GM12872 (cell line): ENCODE measurements around the gene MYH14.

Experiments used
- CTCF ChIP-seq: IDR thresholded peaks from 3 replicates; pipeline ENCODE4 v1.5.1; 2011; ENCODE audit warnings: low read depth, mild to moderate bottlenecking, low read length, moderate library complexity; ENCODE audit not compliant: insufficient read depth

MYH14 gene

DNA sequence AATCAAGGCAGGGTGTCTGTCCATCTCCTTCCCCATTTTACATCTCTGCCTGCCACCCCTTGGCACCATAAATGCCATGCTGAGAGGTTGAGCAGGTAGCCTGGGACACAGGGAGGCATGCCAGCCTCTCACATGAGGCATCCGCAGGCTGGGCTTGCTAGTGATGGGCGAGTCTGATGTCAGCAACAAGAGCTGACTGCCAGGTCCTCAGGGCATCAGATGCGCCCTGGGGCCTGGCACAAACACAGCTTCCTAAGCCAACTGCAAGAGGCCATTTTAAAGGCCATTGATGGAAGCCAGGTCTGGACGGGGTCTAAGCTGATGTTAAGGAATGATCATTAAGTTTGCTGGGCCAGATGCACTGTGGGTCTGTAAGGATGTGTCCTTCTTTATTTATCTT lies 34.6 kb downstream of the MYH14 start:
- TF ChIP-seq CTCF, result no peak

GRCh38 chr19:50239921-50240590 lies 36.6 kb downstream of the MYH14 start:
- TF ChIP-seq CTCF, result no peak

- TF ChIP-seq CTCF, result no peak
Measured at GRCh38 chr19:50242581-50242980, 39.2 kb downstream of the MYH14 start.

DNA sequence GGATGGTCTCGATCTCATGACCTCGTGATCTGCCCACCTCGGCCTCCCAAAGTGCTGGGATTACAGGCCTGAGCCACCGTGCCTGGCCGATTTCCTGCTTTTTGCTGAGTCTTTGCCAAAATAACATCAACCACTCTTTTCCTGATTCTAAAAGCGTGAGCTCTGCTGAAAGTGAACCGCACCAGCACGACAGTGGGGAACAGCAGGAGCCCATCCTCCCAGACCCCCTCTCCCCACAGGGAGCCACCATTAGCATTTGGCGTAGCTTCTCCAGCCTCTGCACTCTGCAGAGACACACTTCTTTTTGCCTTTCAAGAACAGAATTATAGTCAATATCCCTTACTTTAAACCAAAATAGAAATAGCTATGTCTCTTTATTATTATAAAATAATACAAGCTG lies 41.3 kb downstream of the MYH14 start:
- TF ChIP-seq CTCF, result no peak

DNA sequence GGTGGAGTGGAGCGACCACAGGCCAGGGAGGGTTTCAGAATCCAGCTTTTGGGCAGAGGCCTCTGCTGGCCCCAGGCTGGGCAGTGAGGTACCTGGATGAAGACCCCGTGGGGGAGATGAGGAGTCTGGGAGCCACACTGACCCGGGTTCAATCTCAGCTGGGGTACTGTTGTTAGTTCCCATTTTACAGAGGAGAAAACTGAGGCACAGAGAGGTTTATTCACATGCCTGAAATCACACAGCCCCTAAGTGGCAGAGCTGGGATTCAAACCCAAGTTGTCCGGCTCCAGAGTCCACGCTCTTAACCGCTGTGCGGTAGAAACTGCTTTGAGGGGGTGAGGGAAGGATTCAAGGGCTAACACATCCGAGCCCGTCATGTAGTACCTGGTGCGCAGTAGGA lies 45.0 kb downstream of the MYH14 start:
- no peak for TF ChIP-seq CTCF

GRCh38 chr19:50248826-50249225 lies 45.4 kb downstream of the MYH14 start:
- TF ChIP-seq CTCF, result no peak

- TF ChIP-seq CTCF, result no peak
Measured at GRCh38 chr19:50249636-50250035, 46.2 kb downstream of the MYH14 start.
